Hepatocyte (in vitro differentiated cells): Measurements from ENCODE around the gene TCF4. TPM values are rescaled to one million over a fixed set of nuclear protein-coding genes. Genes with fewer than 3 reads are reported as not detected.

Source experiments
- DNase-seq: peaks from one replicate; pipeline ENCODE4 v3.0.0-alpha.2; 2016; ENCODE audit warnings: low spot score
- H2AFZ ChIP-seq: fragments of 200-600 bp; sonication (generic); 2 replicates; pipeline ENCODE4 v1.6.0; 2016; ENCODE audit warnings: antibody characterized with exemption, mild to moderate bottlenecking
- H3K27ac ChIP-seq: fragments of 200-600 bp; sonication (generic); 2 replicates; pipeline ENCODE4 v1.5.1; 2016; ENCODE audit warnings: mild to moderate bottlenecking
- H3K27me3 ChIP-seq: fragments of 200-600 bp; sonication (generic); 2 replicates; pipeline ENCODE4 v1.6.1; 2016
- H3K36me3 ChIP-seq: fragments of 200-600 bp; sonication (generic); replicated peaks from 2 replicates; pipeline ENCODE4 v1.5.1; 2016; ENCODE audit warnings: low read depth; ENCODE audit not compliant: insufficient read depth
- H3K4me1 ChIP-seq: fragments of 200-600 bp; sonication (generic); 2 replicates; pipeline ENCODE4 v1.5.1; 2016; ENCODE audit warnings: mild to moderate bottlenecking, moderate library complexity; ENCODE audit not compliant: insufficient read depth
- H3K4me2 ChIP-seq: fragments of 200-600 bp; sonication (generic); 2 replicates; pipeline ENCODE4 v1.6.0; 2016
- H3K4me3 ChIP-seq: fragments of 200-600 bp; sonication (generic); 2 replicates; pipeline ENCODE4 v1.5.1; 2016; ENCODE audit warnings: mild to moderate bottlenecking
- H3K79me2 ChIP-seq: fragments of 200-600 bp; sonication (generic); 2 replicates; pipeline ENCODE4 v1.6.0; 2017; ENCODE audit warnings: mild to moderate bottlenecking
- H3K9me2 ChIP-seq: fragments of 200-600 bp; sonication (generic); replicated peaks from 2 replicates; pipeline ENCODE4 v1.6.0; 2017; ENCODE audit warnings: mild to moderate bottlenecking; ENCODE audit not compliant: insufficient read depth
- H3K9me3 ChIP-seq: fragments of 200-600 bp; sonication (generic); 2 replicates; pipeline ENCODE4 v1.5.1; 2016; ENCODE audit warnings: low read depth, mild to moderate bottlenecking
- H4K20me1 ChIP-seq: fragments of 200-600 bp; sonication (generic); 2 replicates; pipeline ENCODE4 v1.6.0; 2016; ENCODE audit warnings: mild to moderate bottlenecking; ENCODE audit not compliant: insufficient read depth, poor library complexity, severe bottlenecking
- CTCF ChIP-seq: fragments of 200-600 bp; sonication (generic); IDR thresholded peaks from 2 replicates; pipeline ENCODE4 v1.5.1; 2016; ENCODE audit warnings: antibody characterized with exemption, mild to moderate bottlenecking; ENCODE audit not compliant: poor library complexity
- EZH2 ChIP-seq: fragments of 200-600 bp; sonication (generic); IDR thresholded peaks from 2 replicates; pipeline ENCODE4 v1.6.1; 2016; ENCODE audit warnings: antibody characterized with exemption, mild to moderate bottlenecking, borderline replicate concordance
- EZH2phosphoT487 ChIP-seq: fragments of 200-600 bp; sonication (generic); IDR thresholded peaks from one replicate; pipeline ENCODE4 v1.6.1; 2018; ENCODE audit warnings: antibody characterized with exemption, mild to moderate bottlenecking, low read depth, moderate library complexity; ENCODE audit not compliant: unreplicated experiment, severe bottlenecking
- WGBS: methylation state at CpG from one replicate; pipeline ENCODE4 v1.1.6; 2016; ENCODE audit warnings: low lambda C conversion rate; ENCODE audit errors: missing lambda C conversion rate; 5-methylcytosine and 5-hydroxymethylcytosine counted together
- polyA plus RNA-seq: library from polyadenylated mRNA; unstranded; fragments of >200 nt; fragmentation: Nextera tagmentation; extraction: Ambion mirVana; gene quantifications from 2 replicates; pipeline ENCODE4 v1.2.1, GENCODE V29; 2016
- total RNA-seq: library from RNA; depleted of rRNA; stranded (reverse); fragments of >200 nt; gene quantifications from 2 replicates; pipeline ENCODE4 v1.2.3, GENCODE V29; 2014

TCF4 gene
- total and polyA plus RNA-seq, 2 experiments from 2014 or later = 40.5 to 65.2 TPM

DNA sequence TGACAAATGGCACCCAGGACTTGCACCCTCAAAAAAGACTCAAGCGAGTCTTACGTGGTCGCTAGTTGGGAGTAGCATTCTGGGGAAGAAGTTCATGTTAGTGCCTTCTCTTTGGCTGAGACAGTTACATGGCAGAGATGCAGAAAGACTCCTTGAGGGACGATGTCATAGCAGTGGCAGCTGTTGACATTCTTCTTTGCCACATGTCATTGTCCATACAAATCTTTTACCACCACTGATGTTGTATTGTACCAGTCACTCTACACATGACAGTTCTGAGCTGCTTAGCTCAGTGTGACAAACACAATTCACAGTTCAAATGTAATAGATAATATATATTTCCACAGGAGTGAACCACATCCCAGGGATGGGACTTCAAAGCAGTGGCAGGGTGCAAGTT is 197.1 kb downstream of the TCF4 start:
- 97% methylated on average over 4 of the region's 4 CpGs for WGBS

GRCh38 chr18:55387139-55387984 is 200.6 kb downstream of the TCF4 start:
- no peak overlapping the region for H3K4me3 ChIP-seq
- no peak overlapping the region for H3K4me2 ChIP-seq
- no peaks in the 10 kb centered on the region for H3K9me2 ChIP-seq
- no peaks in the 10 kb centered on the region for H3K27me3 ChIP-seq
- H3K4me1 ChIP-seq = peaks cover 7% of the 10 kb centered on the region
- H3K79me2 ChIP-seq = peaks cover 20% of the 10 kb centered on the region
- H4K20me1 ChIP-seq = no peaks in the 10 kb centered on the region
- no peaks in the 10 kb centered on the region for H3K36me3 ChIP-seq
- 53% methylated on average over 8 of the region's 8 CpGs for WGBS
- no peak for TF ChIP-seq EZH2phosphoT487
- no peak for TF ChIP-seq EZH2
- no peak for TF ChIP-seq CTCF
- H2AFZ ChIP-seq = no peak overlapping the region
- H3K27ac ChIP-seq = no peak overlapping the region
- DNase-seq = no peak
- no peaks in the 10 kb centered on the region for H3K9me3 ChIP-seq

More for the DNA sequence above, 197.1 kb downstream of the TCF4 start:
- TF ChIP-seq EZH2 (no peak), CTCF (no peak), EZH2phosphoT487 (no peak)
- Histone ChIP-seq H2AFZ (no peak overlapping the region), H3K4me3 (no peak overlapping the region), H3K4me1 (peaks cover 7% of the 10 kb centered on the region), H3K27ac (no peak overlapping the region), H3K9me2 (no peaks in the 10 kb centered on the region), H3K79me2 (peaks cover 31% of the 10 kb centered on the region), H3K4me2 (no peak overlapping the region), H4K20me1 (no peaks in the 10 kb centered on the region), H3K27me3 (no peaks in the 10 kb centered on the region), H3K9me3 (no peaks in the 10 kb centered on the region), H3K36me3 (no peaks in the 10 kb centered on the region)
- no peak for DNase-seq

DNA sequence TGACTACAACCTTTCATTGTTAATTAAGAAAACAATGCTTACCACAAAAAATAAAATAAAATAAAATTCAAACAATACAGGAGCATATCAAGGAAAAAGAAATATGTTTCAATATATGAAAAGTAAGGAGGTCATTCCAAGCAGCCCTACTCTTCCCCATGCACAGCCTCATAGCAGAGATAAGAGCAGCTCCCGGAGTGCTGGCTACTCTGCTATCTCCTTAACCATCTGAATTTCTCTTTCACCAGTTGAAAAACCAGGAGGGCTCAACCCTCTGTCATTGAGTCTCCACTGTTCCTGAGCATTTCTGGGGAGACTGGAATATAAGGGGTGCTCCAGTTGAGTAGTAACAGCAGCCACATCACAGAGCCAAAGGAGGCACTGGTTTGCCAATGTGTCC is 201.4 kb downstream of the TCF4 start:
- DNase-seq = no peak
- 68% methylated on average over 1 of the region's 1 CpG for WGBS
- H3K4me3 ChIP-seq = no peak overlapping the region
- no peak overlapping the region for H2AFZ ChIP-seq
- peaks cover 7% of the 10 kb centered on the region for H3K4me1 ChIP-seq
- H3K36me3 ChIP-seq = no peaks in the 10 kb centered on the region
- no peaks in the 10 kb centered on the region for H3K9me2 ChIP-seq
- no peaks in the 10 kb centered on the region for H4K20me1 ChIP-seq
- no peak for TF ChIP-seq CTCF
- TF ChIP-seq EZH2 = no peak
- no peak for TF ChIP-seq EZH2phosphoT487
- H3K27me3 ChIP-seq = no peaks in the 10 kb centered on the region
- H3K9me3 ChIP-seq = no peaks in the 10 kb centered on the region
- H3K79me2 ChIP-seq = peaks cover 20% of the 10 kb centered on the region
- H3K4me2 ChIP-seq = no peak overlapping the region
- no peak overlapping the region for H3K27ac ChIP-seq
